TTC549 (cell line): ENCODE data around the gene FAM3A.

Source experiments
- FAIRE-seq: peaks from 2 replicates; lab custom pipeline; 2012; peaks lifted over from hg19 to GRCh38; lab: Jason Lieb, UNC

FAM3A gene

GRCh38 chrX:154534526-154535322, 18.7 kb upstream of the FAM3A start:
- peak; percentile 53 for FAIRE-seq

GRCh38 chrX:154532690-154533089, 16.7 kb upstream of the FAM3A start:
- FAIRE-seq: no peak

- FAIRE-seq: no peak
Measured at GRCh38 chrX:154531626-154532025, 15.6 kb upstream of the FAM3A start.

GRCh38 chrX:154530286-154530685, 14.3 kb upstream of the FAM3A start:
- no peak for FAIRE-seq

- no peak for FAIRE-seq
Measured at GRCh38 chrX:154529206-154529612, 13.2 kb upstream of the FAM3A start.

GRCh38 chrX:154526901-154527675, 11.1 kb upstream of the FAM3A start:
- FAIRE-seq: no peak

GRCh38 chrX:154525606-154526490, 9.8 kb upstream of the FAM3A start:
- no peak for FAIRE-seq

GRCh38 chrX:154519389-154519788, 3.4 kb upstream of the FAM3A start:
- FAIRE-seq: no peak

- no peak for FAIRE-seq
Measured at GRCh38 chrX:154517101-154517781, 1.2 kb upstream of the FAM3A start.

GRCh38 chrX:154516656-154517100, 646 bp upstream of the FAM3A start:
- FAIRE-seq: no peak

GRCh38 chrX:154515090-154515965, 704 bp downstream of the FAM3A start:
- FAIRE-seq: no peak

- no peak for FAIRE-seq
Measured at GRCh38 chrX:154513716-154514115, 2.3 kb downstream of the FAM3A start.

- no peak for FAIRE-seq
Measured at GRCh38 chrX:154512879-154513553, 3.0 kb downstream of the FAM3A start.

- FAIRE-seq: no peak
Measured at GRCh38 chrX:154511761-154512160, 4.3 kb downstream of the FAM3A start.

- FAIRE-seq: no peak
Measured at GRCh38 chrX:154509455-154509854, 6.6 kb downstream of the FAM3A start.

GRCh38 chrX:154508384-154508745, 7.7 kb downstream of the FAM3A start:
- FAIRE-seq: no peak

GRCh38 chrX:154507673-154508383, 8.2 kb downstream of the FAM3A start:
- FAIRE-seq: no peak

GRCh38 chrX:154506483-154507332, 9.3 kb downstream of the FAM3A start:
- no peak for FAIRE-seq

GRCh38 chrX:154505734-154506133, 10.3 kb downstream of the FAM3A start:
- no peak for FAIRE-seq
